GM12878 (cell line): Measurements from ENCODE around the gene KIAA1328.

Experiments used
- CREM ChIP-seq: IDR thresholded peaks from 2 replicates; pipeline ENCODE4 v1.6.1; 2014; ENCODE audit warnings: antibody characterized with exemption, low read depth
- FOXM1 ChIP-seq: IDR thresholded peaks from 2 replicates; pipeline ENCODE4 v1.6.1; 2012; ENCODE audit warnings: low read depth, mild to moderate bottlenecking, inconsistent platforms, low read length, moderate library complexity
- MYC ChIP-seq: IDR thresholded peaks from 2 replicates; pipeline ENCODE4 v1.6.1; 2011; ENCODE audit warnings: mild to moderate bottlenecking, low read length, moderate library complexity, inconsistent platforms; ENCODE audit not compliant: insufficient read depth, insufficient replicate concordance, insufficient read length, severe bottlenecking
- NBN ChIP-seq: fragments of 450-650 bp; IDR thresholded peaks from 2 replicates; pipeline ENCODE4 v1.6.1; 2016
- SIN3A ChIP-seq: IDR thresholded peaks from 2 replicates; pipeline ENCODE4 v1.6.1; 2012; ENCODE audit warnings: low read depth, low read length, improper control_type of control experiment
- ZNF274 ChIP-seq: IDR thresholded peaks from one replicate; pipeline ENCODE4 v1.8.0; 2011; ENCODE audit not compliant: insufficient read length, insufficient read depth
- ZNF384 ChIP-seq: IDR thresholded peaks from 2 replicates; pipeline ENCODE4 v1.6.1; 2012; ENCODE audit warnings: low read depth, mild to moderate bottlenecking, low read length, improper control_type of control experiment, borderline replicate concordance
- TF ChIP-seq, protein P1 (sequence below), 3 experiments: IDR thresholded peaks in 2 of 3; conservative IDR thresholded peaks in 1 of 3; 2 replicates each; pipeline ENCODE4 v1.5.1; 2011; ENCODE audit warnings: low read depth in 3 of 3, low read length in 3 of 3, mild to moderate bottlenecking in 3 of 3, control low read depth in 2 of 3, moderate library complexity in 2 of 3, inconsistent platforms in 1 of 3, mixed read lengths in 1 of 3; ENCODE audit not compliant: control insufficient read depth in 2 of 3, insufficient read depth in 1 of 3; ENCODE audit errors: extremely low read depth in 1 of 3
- TF ChIP-seq, protein P2 (sequence below): IDR thresholded peaks from 2 replicates; pipeline ENCODE4 v1.6.1; 2011; ENCODE audit warnings: borderline replicate concordance, low read depth, mild to moderate bottlenecking, moderate library complexity, mixed read lengths, low read length; ENCODE audit not compliant: insufficient read depth; ENCODE audit errors: extremely low read length

DNA sequence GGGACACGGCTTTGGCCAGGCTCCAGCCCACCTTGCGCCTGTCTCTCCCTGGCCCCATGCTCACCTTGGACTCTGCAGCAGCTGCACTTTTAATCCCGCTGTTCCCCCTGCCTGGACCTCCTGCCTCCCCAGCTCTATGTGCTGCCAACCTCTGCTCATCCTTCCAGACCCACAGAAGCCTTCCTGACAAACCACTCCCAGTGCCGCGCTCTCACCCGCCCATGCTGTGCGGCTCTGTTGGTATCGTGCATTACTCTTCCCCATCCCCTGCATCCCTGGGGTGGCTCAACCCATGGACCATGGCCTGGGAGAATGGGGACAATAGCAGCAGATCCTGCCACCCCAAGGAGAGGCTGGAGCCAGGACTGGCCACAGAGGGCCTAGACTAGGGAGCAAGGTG is 433.1 kb downstream of the KIAA1328 start:
- TF ChIP-seq SIN3A (no peak), MYC (no peak), ZNF274 (no peak), FOXM1 (no peak), CREM (no peak), ZNF384 (no peak), NBN (no peak)
- TF ChIP-seq, protein P1, sequence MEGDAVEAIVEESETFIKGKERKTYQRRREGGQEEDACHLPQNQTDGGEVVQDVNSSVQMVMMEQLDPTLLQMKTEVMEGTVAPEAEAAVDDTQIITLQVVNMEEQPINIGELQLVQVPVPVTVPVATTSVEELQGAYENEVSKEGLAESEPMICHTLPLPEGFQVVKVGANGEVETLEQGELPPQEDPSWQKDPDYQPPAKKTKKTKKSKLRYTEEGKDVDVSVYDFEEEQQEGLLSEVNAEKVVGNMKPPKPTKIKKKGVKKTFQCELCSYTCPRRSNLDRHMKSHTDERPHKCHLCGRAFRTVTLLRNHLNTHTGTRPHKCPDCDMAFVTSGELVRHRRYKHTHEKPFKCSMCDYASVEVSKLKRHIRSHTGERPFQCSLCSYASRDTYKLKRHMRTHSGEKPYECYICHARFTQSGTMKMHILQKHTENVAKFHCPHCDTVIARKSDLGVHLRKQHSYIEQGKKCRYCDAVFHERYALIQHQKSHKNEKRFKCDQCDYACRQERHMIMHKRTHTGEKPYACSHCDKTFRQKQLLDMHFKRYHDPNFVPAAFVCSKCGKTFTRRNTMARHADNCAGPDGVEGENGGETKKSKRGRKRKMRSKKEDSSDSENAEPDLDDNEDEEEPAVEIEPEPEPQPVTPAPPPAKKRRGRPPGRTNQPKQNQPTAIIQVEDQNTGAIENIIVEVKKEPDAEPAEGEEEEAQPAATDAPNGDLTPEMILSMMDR (IDR thresholded peaks at IDR 0.05 in 2 of 3, conservative IDR thresholded peaks at IDR 0.05 in 1 of 3; ENCODE audit: control insufficient read depth in 2 of 3, extremely low read depth in 1 of 3, insufficient read depth in 1 of 3, low read depth in 3 of 3, low read length in 3 of 3) = no peak
- TF ChIP-seq, protein P2, sequence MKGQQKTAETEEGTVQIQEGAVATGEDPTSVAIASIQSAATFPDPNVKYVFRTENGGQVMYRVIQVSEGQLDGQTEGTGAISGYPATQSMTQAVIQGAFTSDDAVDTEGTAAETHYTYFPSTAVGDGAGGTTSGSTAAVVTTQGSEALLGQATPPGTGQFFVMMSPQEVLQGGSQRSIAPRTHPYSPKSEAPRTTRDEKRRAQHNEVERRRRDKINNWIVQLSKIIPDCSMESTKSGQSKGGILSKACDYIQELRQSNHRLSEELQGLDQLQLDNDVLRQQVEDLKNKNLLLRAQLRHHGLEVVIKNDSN = no peak
